ENCODE data around the gene RAVER2. TPM values are rescaled to one million over a fixed set of nuclear protein-coding genes. Genes with fewer than 3 reads are reported as not detected.
"Not testable (repeated sequence)": the region's sequence is repeated elsewhere in the genome, so short reads cannot be mapped to it uniquely, and the experiment has no call there.

Gene RAVER2
- polyA plus RNA-seq, 10 donors = 17.0 to 26.2 (median 20.2) TPM

DNA sequence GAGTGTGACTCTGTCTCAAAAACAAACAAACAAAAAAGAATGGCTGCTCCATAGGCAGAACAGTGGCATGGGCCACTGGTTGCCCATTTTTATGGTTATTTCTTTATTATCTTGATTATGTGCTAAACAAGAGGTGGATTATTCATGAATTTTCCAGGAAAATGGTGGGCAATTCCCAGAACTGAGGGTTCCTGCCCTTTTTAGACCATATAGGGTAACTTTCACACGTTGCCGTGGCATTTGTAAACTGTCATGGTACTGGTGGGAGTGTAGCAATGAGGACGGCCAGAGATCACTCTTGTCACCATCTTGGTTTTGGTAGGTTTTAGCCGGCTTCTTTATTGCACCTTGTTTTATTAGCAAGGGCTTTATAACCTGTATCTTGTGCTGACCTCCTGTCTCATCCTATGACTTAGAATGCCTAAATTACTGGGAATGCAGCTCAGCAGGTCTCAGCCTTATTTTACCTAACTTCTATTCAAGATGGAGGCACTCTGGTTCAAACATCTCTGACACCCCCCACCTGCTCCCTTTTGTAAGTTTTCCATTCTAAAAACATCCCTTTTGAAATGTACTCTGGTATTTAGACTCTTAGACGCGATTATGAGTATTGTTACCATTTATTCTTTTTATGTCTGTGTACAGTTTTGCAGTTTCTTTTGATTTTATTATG lies 57.1 kb downstream of the RAVER2 start:
- DNase-seq = no peak

GRCh38 chr1:64809309-64809708 lies 64.4 kb downstream of the RAVER2 start:
- DNase-seq = no peak

DNA sequence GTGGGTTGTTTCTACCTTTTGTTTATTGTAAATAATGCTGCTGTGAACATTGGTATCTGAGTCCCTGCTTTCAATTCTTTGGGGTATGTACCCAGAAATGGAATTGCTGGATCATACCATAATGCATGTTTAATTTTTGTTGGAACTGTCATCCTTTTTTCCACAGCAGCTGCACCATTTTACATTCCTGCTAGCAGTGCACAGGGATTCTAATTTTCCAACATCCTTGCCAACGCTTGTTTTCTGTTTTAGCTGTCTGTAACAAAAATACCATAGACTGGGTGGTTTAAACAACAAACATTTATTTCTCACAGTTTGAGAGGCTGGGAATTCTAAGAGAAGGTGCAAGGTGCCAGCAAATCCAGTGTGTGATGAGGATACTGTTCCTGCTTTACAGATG lies 65.1 kb downstream of the RAVER2 start:
- DNase-seq = peak in 2 of 3 donors; percentile 7 to 49

DNA sequence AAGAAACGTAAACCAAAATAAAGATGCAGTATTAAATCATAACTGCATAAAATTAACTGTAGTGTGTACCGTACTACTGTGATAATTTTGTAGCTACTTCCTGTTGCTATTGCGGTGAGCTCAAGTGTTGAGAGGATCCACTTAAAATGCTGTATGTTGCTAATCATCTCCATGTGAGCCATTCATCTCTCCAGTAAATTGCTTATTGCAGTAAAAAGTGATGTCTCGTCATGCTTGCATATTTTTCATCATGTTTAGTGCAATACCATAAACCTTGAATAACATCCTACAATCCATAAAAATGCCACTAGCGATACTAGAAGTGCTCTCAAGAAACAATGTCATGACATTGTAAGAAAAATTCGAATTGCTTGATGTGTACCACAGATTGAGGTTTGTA lies 66.3 kb downstream of the RAVER2 start:
- no peak for DNase-seq

- no peak for DNase-seq
These were observed 69.6 kb downstream of the RAVER2 start for GRCh38 chr1:64814427-64814826.

DNA sequence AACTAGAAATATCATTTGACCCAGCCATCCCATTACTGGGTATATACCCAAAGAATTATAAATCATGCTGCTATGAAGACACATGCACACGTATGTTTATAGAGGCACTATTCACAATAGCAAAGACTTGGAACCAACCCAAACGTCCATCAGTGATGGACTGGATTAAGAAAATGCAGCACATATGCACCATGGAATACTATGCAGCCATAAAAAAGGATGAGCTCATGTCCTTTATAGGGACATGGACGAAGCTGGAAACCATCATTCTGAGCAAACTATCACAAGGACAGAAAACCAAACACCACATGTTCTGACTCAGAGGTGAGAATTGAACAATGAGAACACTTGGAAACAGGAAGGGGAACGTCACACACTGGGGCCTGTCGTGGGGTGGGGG lies 72.5 kb downstream of the RAVER2 start:
- DNase-seq = not testable (repeated sequence)

- DNase-seq = not testable (repeated sequence)
These were observed 75.7 kb downstream of the RAVER2 start for GRCh38 chr1:64820572-64820971.

DNA sequence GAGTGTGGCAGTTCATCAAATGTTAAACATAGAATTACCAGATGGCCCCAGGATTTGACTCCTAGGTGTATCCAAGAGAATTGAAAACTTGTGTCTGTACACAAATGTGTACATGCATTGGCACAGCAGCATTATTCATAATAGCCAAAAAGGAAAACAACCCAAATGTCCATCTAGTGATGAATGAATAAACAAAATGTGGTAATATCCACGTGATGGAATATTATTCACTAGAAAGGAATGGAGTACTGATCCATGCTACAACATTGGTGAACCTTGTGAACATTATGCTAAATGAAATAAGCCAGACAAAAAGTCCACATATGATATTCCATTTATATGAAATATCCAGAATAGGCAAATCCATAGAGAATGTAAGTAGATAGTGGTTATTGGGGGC lies 77.7 kb downstream of the RAVER2 start:
- DNase-seq = no peak

DNA sequence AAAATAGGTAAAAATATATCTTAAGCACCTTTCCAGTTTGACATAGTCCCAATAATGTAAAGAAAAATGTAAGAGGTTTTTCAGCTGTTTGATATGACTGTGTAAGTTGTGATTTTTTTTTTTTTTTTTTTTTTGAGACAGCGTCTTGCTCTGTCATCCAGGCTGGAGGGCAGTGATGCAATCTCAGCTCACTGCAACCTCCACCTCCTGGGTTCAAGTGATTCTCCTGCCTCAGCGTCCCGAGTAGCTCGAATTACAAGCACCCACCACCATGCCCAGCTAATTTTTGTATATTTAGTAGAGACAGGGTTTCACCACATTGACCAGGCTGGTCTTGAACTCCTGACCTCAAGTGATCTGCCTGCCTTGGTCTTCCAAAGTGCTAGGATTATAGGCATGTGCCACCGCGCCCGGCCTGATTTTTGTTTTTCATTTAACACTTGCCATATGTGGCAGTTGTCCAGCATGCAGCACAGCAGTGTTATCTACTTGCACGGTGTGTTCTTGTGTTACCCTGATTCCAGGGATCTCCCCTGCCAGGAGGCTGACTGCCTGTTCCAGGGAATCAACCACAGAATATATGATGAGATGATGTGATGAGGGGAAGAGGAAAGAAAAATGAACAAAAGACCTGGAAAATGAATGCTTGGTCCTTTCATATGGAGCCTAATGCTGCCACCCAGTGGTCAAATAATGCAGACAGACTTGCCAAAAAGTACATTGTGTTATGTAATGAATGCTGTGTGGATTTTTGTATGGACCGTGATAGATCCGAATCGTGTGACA lies 79.0 kb downstream of the RAVER2 start:
- DNase-seq = peak; percentile 76 to 91 (median 85)

DNA sequence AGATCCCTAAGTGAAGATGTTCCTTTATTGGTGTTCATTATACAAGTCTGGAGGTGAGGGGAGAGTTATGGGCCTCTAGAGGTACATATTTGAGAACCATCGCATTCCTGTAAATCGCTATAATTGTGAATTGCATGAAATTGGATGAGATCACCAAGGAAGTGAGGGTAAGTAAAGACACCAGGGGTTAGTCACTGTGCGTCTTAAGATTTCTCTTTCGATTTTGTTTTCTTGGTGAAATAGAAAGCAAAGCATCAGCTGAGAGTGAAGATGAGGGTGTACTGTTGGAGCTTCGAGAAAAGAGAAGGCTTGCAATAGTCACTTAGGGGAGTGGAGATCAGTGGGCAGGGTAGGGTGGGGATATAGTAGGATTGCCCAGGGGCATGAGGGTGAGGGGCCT lies 82.1 kb downstream of the RAVER2 start:
- DNase-seq = no peak

DNA sequence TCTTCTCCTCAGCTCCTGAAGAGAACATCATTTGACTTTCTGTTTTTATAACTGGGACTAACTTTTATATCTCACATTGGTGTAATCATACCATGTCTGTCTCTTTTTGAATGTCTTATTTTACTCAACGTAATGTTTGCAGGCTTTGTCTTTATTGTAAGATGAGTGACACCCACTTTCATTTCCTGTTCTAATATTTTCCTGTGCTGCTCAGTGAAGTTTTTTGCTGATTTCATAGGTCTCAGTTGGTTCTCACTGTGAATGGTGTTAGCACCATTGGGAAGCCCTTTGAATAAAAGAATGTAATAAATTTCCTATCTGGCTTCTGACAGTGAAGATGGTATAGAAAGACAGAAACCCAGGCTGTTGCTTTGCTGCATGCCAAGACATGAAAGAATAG lies 84.0 kb downstream of the RAVER2 start:
- DNase-seq = no peak

- DNase-seq = no peak
These were observed 84.6 kb downstream of the RAVER2 start for GRCh38 chr1:64829411-64830029.

DNA sequence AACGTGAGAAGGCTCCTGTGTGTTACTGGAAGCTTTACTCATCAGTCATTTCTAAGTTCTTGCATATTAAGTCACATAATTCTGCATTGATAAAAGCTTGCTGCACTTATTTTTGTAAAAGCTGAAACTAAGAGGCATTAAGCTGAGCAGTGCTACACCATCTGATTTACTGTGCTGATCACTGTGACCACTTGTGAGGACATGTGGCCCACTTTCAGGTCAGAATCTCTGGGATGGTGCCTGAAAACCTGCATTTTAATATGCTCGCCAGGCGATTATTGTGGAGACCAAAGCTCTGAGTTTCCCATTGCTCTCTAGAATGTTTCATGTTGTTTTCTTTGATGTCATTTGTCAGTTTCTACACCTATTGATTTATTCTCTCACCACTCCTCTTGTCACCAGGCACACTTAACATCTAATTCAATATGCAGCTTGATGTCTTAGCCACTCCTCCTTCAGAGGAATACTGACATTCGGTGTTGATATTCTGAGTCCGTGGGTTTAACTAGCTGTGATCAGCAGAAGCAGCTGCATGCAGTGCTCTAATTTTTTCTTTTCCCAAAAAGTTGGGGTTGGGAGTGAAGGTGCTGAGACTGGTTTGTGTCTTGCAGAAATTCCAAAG lies 85.3 kb downstream of the RAVER2 start:
- no peak for DNase-seq

- no peak for DNase-seq
These were observed 89.9 kb downstream of the RAVER2 start for GRCh38 chr1:64834734-64835133.

DNA sequence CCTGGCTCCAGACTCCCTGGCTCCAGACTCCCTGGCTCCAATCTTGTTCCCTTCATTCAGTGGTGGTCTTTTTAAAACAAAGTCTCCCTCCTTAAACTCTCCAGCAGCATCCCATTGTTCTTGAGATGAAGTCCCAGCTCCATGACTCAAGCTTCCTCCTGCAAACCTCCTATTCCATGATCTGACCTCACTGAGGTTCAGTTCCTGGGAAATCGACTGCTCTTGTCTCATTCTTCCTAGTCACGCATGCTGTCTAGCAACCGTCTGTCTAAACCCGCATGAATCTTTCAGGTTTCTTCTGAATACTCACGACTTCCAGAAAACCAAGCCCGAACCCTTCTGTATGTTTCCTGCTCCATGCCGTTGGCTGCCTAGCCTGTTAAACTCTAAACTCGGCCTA lies 91.9 kb downstream of the RAVER2 start:
- DNase-seq = no peak

DNA sequence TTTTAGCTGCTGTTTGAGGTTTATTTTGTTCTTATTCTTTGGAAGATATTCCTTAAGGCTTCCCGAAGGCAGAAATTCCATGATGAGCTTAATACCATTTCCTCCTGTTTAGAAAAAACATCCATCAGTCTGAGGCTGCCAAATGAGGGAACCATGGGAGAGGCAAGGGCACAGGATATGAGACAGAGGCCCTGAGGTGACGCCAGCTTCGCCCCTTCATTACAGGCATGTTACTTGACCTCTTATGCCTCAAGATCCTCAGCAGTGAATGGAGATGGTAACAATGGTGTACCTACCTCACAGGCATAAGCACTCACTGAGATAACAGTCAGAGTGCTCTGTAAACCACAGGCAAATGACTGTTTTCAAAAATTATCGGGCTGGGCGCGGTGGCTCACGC lies 93.6 kb downstream of the RAVER2 start:
- DNase-seq = no peak

GRCh38 chr1:64839261-64839660 lies 94.4 kb downstream of the RAVER2 start:
- DNase-seq = peak in 1 of 3 donors; percentile 35

DNA sequence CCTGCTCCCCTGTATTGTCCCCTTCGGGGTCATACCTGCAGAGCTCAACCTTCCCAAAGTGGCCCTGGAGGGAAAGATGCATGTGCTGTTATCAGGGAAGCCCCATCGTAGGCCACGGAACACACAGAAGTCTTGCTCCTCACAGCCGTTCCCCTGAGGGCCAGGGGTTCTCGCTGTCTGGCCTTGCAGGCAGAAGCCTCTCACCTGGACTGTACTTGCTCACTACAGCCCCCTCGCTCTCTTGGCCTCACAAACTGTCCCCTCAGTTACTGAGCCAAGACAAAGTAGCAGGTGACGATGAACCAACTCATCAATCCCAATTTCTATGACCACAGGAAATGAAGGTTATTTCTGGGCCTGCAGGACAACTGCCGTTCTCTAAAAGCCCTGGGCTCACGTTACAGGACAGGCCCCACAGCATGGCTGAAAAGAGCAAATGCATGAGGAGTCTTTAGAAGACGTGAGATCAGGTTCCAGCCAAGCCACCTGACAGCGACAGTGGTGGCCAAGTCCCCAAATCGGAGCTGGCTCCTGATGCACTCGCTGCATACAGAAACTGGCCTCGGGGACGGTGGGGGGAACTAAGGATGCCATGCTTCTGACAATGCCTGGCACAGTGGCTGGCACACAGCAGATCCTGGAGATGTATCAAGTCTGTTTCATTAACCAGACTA lies 95.0 kb downstream of the RAVER2 start:
- peak; percentile 27 to 51 (median 30) for DNase-seq

DNA sequence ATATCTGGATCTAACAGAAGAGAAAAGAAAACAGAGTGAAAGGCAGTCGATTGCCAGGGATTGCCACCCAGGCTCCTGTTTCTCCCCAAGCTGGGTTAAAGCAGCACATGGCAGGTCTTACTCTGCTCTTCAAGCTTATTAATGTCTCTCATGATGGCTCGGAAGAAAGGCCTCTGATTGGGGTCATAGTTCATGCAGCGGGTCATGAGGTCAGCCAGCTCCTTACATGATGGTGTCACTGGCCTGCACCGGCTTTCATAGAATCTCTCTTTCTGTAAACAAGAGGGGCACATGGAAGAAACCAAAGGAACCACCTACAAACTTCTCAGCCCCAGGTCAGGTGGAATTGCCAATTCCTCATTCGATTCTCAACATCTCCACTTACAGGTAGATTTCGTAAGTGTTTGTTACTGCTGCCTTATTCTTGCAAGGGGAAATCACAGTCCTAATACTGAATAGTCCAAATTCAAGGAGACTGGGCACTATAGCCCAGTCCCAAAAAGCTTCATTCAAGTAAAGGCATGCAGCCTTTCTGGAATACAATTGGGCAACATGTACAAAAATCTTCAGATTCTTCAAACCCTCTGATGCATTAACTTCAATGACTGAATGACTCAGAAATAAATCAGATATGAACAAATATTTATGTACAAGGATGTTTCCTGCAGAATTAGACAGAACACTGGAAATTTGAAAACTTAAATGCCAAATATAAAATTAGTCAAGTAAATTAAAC lies 96.6 kb downstream of the RAVER2 start:
- DNase-seq = no peak

DNA sequence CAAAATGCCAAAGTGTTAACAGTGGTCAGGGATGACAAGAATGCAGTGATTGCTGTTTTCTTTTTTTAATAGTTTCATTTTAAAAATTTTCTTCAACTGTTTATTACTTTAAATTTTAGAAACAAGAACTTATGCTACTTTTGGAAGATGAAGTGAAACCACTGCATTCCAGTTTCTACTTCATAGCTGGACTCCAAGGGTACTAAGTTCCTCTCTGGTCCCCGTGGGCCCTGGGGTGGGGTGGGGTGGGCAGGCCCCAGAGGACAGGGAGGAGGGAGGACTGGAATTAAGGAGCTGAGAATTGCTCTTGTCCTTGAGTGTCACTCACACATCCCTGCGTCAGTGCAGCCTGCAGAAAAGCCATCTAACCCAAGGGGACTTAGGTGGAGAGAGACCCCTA lies 97.3 kb downstream of the RAVER2 start:
- DNase-seq = no peak

DNA sequence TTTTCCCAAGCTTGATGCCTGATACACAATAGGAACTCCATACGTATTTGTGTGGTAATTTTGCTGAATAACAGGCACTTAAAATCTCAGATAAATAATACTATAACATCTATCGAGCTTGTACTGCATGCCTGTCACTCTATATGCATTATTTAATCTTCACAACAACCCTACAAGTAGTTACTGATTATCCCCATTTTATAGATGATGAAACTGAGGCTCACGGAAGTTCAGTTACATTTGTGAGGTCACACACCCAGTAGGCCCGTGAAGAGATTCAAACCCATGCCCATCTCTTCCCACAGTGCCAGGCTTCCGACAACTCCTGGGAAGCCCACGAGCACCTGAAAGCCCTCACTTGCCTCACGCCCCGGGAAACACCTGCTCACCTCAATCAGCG lies 98.8 kb downstream of the RAVER2 start:
- no peak for DNase-seq
